Gastroesophageal sphincter (tissue), 3 donors: ENCODE results near the gene BRD4.

Experiments
- POLR2A ChIP-seq, 2 donors: fragments of 450-650 bp; IDR thresholded peaks; one replicate each; pipeline ENCODE4 v1.6.1; 2017; ENCODE audit warnings: antibody characterized with exemption in 2 of 2, mild to moderate bottlenecking in 2 of 2, moderate library complexity in 1 of 2
- POLR2AphosphoS5 ChIP-seq: sonication (generic); formaldehyde crosslinking; IDR thresholded peaks from one replicate; pipeline ENCODE4 v1.6.1; 2017; ENCODE audit warnings: antibody characterized with exemption
- TF ChIP-seq, protein P1 (sequence below), 4 experiments: fragments of 200-600 bp in 2 of 4; fragments of 450-650 bp in 2 of 4; sonication (generic) in 1 of 4; IDR thresholded peaks; one replicate each; pipeline ENCODE4 v1.5.1; 2017 to 2019; ENCODE audit warnings: antibody characterized with exemption in 4 of 4, mild to moderate bottlenecking in 2 of 4, moderate library complexity in 2 of 4

DNA sequence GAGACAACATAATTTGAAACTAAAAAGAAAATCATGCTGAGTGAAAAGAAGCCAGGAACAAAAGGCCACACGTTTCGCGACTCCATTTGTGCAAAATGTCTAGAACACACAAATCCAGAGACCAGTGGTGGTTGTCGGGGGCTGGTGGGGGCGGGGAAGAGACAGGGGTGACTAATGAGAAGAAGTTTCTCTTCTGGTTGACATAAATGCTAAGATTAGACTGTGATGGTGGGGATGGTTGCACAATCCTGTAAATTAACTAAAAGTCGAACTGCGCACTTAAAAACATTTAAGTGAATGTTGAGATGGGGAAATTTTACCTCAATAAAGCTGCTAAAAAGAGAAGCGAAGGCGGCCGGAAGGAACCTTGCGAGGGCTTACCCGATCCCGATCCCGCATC is 40.1 kb upstream of the BRD4 start:
- TF ChIP-seq, protein P1, sequence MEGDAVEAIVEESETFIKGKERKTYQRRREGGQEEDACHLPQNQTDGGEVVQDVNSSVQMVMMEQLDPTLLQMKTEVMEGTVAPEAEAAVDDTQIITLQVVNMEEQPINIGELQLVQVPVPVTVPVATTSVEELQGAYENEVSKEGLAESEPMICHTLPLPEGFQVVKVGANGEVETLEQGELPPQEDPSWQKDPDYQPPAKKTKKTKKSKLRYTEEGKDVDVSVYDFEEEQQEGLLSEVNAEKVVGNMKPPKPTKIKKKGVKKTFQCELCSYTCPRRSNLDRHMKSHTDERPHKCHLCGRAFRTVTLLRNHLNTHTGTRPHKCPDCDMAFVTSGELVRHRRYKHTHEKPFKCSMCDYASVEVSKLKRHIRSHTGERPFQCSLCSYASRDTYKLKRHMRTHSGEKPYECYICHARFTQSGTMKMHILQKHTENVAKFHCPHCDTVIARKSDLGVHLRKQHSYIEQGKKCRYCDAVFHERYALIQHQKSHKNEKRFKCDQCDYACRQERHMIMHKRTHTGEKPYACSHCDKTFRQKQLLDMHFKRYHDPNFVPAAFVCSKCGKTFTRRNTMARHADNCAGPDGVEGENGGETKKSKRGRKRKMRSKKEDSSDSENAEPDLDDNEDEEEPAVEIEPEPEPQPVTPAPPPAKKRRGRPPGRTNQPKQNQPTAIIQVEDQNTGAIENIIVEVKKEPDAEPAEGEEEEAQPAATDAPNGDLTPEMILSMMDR (IDR thresholded peaks at IDR 0.05): no peak
- no peak for TF ChIP-seq POLR2A (IDR thresholded peaks at IDR 0.05)
- no peak for TF ChIP-seq POLR2AphosphoS5
